SK-N-SH (cell line): ENCODE measurements around the gene SORL1. TPM values are rescaled to one million over a fixed set of nuclear protein-coding genes. Genes with fewer than 3 reads are reported as not detected.

Experiments
- CTCF ChIA-PET: fragments of 300-600, 350-600 bp; formaldehyde crosslinking; extraction: SDS; loops from one replicate; lab custom pipeline; 2021; lab: Yijun Ruan, JAX
- POLR2A ChIA-PET: fragments of 350-600 bp; sonication (Branson Sonifier 250); formaldehyde crosslinking; extraction: SDS; loops from one replicate; lab custom pipeline; 2020; ENCODE audit warnings: antibody characterized with exemption, inconsistent platforms; lab: Yijun Ruan, JAX
- DNase-seq: peaks from one replicate; pipeline ENCODE4 v3.0.0; 2012
- H2AFZ ChIP-seq: fragments of 200-600 bp; sonication (generic); 2 replicates; pipeline ENCODE4 v1.8.1; 2016; ENCODE audit warnings: antibody characterized with exemption, mild to moderate bottlenecking, low read depth
- H3F3A ChIP-seq: fragments of 200-600 bp; sonication (generic); replicated peaks from 2 replicates; pipeline ENCODE3; 2016; ENCODE audit warnings: antibody characterized with exemption, mild to moderate bottlenecking; ENCODE audit not compliant: insufficient read depth
- H3K27ac ChIP-seq, 2 experiments: fragments of 200-500 bp in 1 of 2; fragments of 200-600 bp in 1 of 2; sonication (Bioruptor generic) in 1 of 2; sonication (generic), shearing (Covaris generic) in 1 of 2; 2 replicates each; pipeline versions ENCODE4 v1.5.1 to v1.6.1; 2014 to 2016; ENCODE audit warnings: low read depth in 2 of 2, inconsistent platforms in 1 of 2, low read length in 1 of 2, mild to moderate bottlenecking in 1 of 2, mixed read lengths in 1 of 2
- H3K27me3 ChIP-seq: fragments of 200-600 bp; sonication (generic), shearing (Covaris generic); 2 replicates; pipeline ENCODE4 v1.6.1; 2016; ENCODE audit warnings: mixed run types; ENCODE audit not compliant: insufficient read depth
- H3K36me3 ChIP-seq, 2 experiments: fragments of 200-500 bp in 1 of 2; fragments of 200-600 bp in 1 of 2; sonication (Bioruptor generic) in 1 of 2; sonication (generic) in 1 of 2; replicated peaks in 1 of 2; 2 replicates each; pipeline versions ENCODE3 to v1.5.1; 2014 to 2016; ENCODE audit warnings: low read length in 1 of 2, mild to moderate bottlenecking in 1 of 2; ENCODE audit not compliant: insufficient read depth in 2 of 2, control insufficient read depth in 1 of 2
- H3K4me1 ChIP-seq, 2 experiments: fragments of 200-500 bp in 1 of 2; fragments of 200-600 bp in 1 of 2; sonication (Bioruptor generic) in 1 of 2; sonication (generic), shearing (Covaris generic) in 1 of 2; 2 replicates each; pipeline versions ENCODE4 v1.5.1 to v1.6.1; 2014 to 2016; ENCODE audit warnings: low read depth in 1 of 2, low read length in 1 of 2, mixed run types in 1 of 2; ENCODE audit not compliant: insufficient read depth in 2 of 2, control insufficient read depth in 1 of 2
- H3K4me2 ChIP-seq: fragments of 200-600 bp; sonication (generic), shearing (Covaris generic); 2 replicates; pipeline ENCODE4 v1.6.1; 2017; ENCODE audit warnings: mixed run types
- H3K4me3 ChIP-seq, 2 experiments: fragments of 200-500 bp in 1 of 2; fragments of 200-600 bp in 1 of 2; sonication (Bioruptor generic) in 1 of 2; sonication (generic), shearing (Covaris generic) in 1 of 2; 2 replicates each; pipeline versions ENCODE4 v1.5.1 to v1.8.1; 2014 to 2016; ENCODE audit warnings: low read depth in 2 of 2, inconsistent platforms in 1 of 2, low read length in 1 of 2, mild to moderate bottlenecking in 1 of 2, mixed read lengths in 1 of 2, moderate library complexity in 1 of 2
- H3K79me2 ChIP-seq: fragments of 200-600 bp; sonication (generic); 2 replicates; pipeline ENCODE4 v1.8.1; 2017; ENCODE audit warnings: mild to moderate bottlenecking; ENCODE audit not compliant: insufficient read depth
- H3K9ac ChIP-seq: fragments of 200-600 bp; sonication (generic); 2 replicates; pipeline ENCODE4 v1.6.1; 2017; ENCODE audit warnings: mixed run types
- H3K9me2 ChIP-seq: fragments of 200-600 bp; sonication (generic); 2 replicates; pipeline ENCODE4 v1.6.1; 2017; ENCODE audit warnings: mixed run types
- H3K9me3 ChIP-seq: fragments of 200-600 bp; sonication (generic); 2 replicates; pipeline ENCODE4 v1.6.1; 2017; ENCODE audit warnings: mixed run types, mild to moderate bottlenecking, moderate library complexity
- H4K20me1 ChIP-seq: fragments of 200-600 bp; sonication (generic); 2 replicates; pipeline ENCODE4 v1.6.1; 2017; ENCODE audit warnings: mild to moderate bottlenecking, mixed run types; ENCODE audit not compliant: insufficient read depth
- CHD2 ChIP-seq: fragments of 150-350 bp; IDR thresholded peaks from 2 replicates; pipeline ENCODE4 v1.6.1; 2018; ENCODE audit warnings: low read length; ENCODE audit not compliant: partially characterized antibody
- EZH2phosphoT487 ChIP-seq: fragments of 200-600 bp; sonication (generic); IDR thresholded peaks from 2 replicates; pipeline ENCODE4 v1.6.1; 2017; ENCODE audit warnings: low read depth, mixed run types, mild to moderate bottlenecking, antibody characterized with exemption, moderate library complexity, borderline replicate concordance
- FOXJ3 ChIP-seq: sonication (generic); formaldehyde crosslinking; IDR thresholded peaks from 2 replicates; pipeline ENCODE4 v1.5.1; 2020; ENCODE audit warnings: mild to moderate bottlenecking, missing genetic modification reagents
- FOXM1 ChIP-seq: IDR thresholded peaks from 2 replicates; pipeline ENCODE4 v1.4.0; 2012; ENCODE audit warnings: low read depth, mild to moderate bottlenecking
- GATA2 ChIP-seq: sonication (generic); formaldehyde crosslinking; IDR thresholded peaks from 2 replicates; pipeline ENCODE4 v1.5.0; 2020; ENCODE audit warnings: mild to moderate bottlenecking, missing genetic modification reagents
- JUND ChIP-seq: IDR thresholded peaks from 2 replicates; pipeline ENCODE4 v1.4.0; 2012
- RAD21 ChIP-seq: IDR thresholded peaks from 2 replicates; pipeline ENCODE4 v1.6.1; 2012; ENCODE audit warnings: mild to moderate bottlenecking, low read length
- RFX5 ChIP-seq: IDR thresholded peaks from 2 replicates; pipeline ENCODE4 v1.6.1; 2012; ENCODE audit warnings: mild to moderate bottlenecking, improper control_type of control experiment, low read length
- SMC3 ChIP-seq: IDR thresholded peaks from 2 replicates; pipeline ENCODE4 v1.6.1; 2012; ENCODE audit warnings: low read depth, low read length, improper control_type of control experiment
- TAF1 ChIP-seq: IDR thresholded peaks from 2 replicates; pipeline ENCODE4 v1.6.1; 2012; ENCODE audit warnings: low read depth, mild to moderate bottlenecking, low read length, moderate library complexity, borderline replicate concordance
- TCF12 ChIP-seq: IDR thresholded peaks from 2 replicates; pipeline ENCODE4 v1.4.0; 2012
- YY1 ChIP-seq: IDR thresholded peaks from 2 replicates; pipeline ENCODE4 v1.4.0; 2012; ENCODE audit warnings: low read depth, mild to moderate bottlenecking
- WGBS: methylation state at CpG from one replicate; pipeline ENCODE4 v1.1.6; 2017; ENCODE audit warnings: low lambda C conversion rate; 5-methylcytosine and 5-hydroxymethylcytosine counted together
- polyA plus RNA-seq, 3 experiments: library from polyadenylated mRNA; depleted of rRNA; stranded (reverse); fragments of >200 nt; gene quantifications; 2 replicates each; pipeline ENCODE4 v1.2.3, GENCODE V29; 2012
- TF ChIP-seq, protein P1 (sequence below): fragments of 150-350 bp; IDR thresholded peaks from 2 replicates; pipeline ENCODE4 v1.6.1; 2016; ENCODE audit warnings: mild to moderate bottlenecking, low read depth, low read length
- TF ChIP-seq, protein P2 (sequence below): IDR thresholded peaks from 2 replicates; pipeline ENCODE4 v1.4.0; 2012; ENCODE audit warnings: low read depth, borderline replicate concordance
- TF ChIP-seq, protein P3 (sequence below): fragments of 200-600 bp; sonication (generic); IDR thresholded peaks from 2 replicates; pipeline ENCODE4 v1.6.1; 2017; ENCODE audit warnings: antibody characterized with exemption, mild to moderate bottlenecking, moderate library complexity
- TF ChIP-seq, protein P4 (sequence below): IDR thresholded peaks from 2 replicates; pipeline ENCODE4; 2012
- TF ChIP-seq, protein P5 (sequence below): IDR thresholded peaks from 2 replicates; pipeline ENCODE4 v1.6.1; 2012; ENCODE audit warnings: mild to moderate bottlenecking, low read depth, low read length, moderate library complexity
- TF ChIP-seq, protein P6 (sequence below): IDR thresholded peaks from 2 replicates; pipeline ENCODE4 v1.4.0; 2012; ENCODE audit warnings: low read depth

SORL1 gene
- polyA plus RNA-seq, 1 of the 3 experiments (the other 2 are of a cell fraction) = 7.1 TPM

DNA sequence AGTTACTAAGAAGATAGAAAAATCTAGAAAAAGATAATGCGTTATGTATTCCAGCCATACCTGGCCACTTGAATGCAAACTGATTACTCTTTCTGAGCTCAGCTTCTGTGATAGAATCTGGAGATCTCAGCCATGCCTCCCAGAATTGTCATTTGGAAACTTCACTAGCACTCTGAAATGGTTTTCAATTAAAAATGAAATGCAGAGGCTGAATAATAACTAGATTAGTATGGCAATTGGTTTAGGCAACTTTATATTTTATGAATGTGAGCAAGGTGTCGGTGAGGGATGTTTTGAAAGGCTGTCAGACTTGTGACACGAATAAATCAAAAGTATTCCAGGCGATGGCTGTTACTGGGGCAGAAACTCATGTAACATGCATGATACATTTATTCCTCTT is 129.5 kb downstream of the SORL1 start:
- no peak overlapping the region for H3K9ac ChIP-seq
- no peaks in the 10 kb centered on the region for H3F3A ChIP-seq
- H3K27me3 ChIP-seq = no peaks in the 10 kb centered on the region
- no peaks in the 10 kb centered on the region for H3K9me2 ChIP-seq
- no peak for DNase-seq
- no peaks in the 10 kb centered on the region for H4K20me1 ChIP-seq
- H3K4me3 ChIP-seq = no peak overlapping the region
- ChIA-PET POLR2A (no interaction called here), CTCF (interaction anchor here (0.9 to 3.3 kb wide), 7 partner anchors 9 to 263 kb away, joined by 3 to 12 read pairs (median 3); partner anchors contain the start of gene SORL1)
- no peaks in the 10 kb centered on the region; a peak in 1 of 4 replicates for H3K4me1 ChIP-seq
- H3K4me2 ChIP-seq = no peak overlapping the region
- no peak for TF ChIP-seq EZH2phosphoT487
- TF ChIP-seq TCF12 = no peak
- TF ChIP-seq CHD2 = no peak
- TF ChIP-seq RFX5 = no peak
- no peaks in the 10 kb centered on the region; the same call in 1 of the 2 replicates for H3K9me3 ChIP-seq
- peaks cover 0 to 3% of the 10 kb centered on the region in 2 experiments for H3K36me3 ChIP-seq
- 72% methylated on average over 4 of the region's 4 CpGs for WGBS
- no peak overlapping the region for H2AFZ ChIP-seq
- H3K79me2 ChIP-seq = no peaks in the 10 kb centered on the region
- no peak overlapping the region for H3K27ac ChIP-seq

DNA sequence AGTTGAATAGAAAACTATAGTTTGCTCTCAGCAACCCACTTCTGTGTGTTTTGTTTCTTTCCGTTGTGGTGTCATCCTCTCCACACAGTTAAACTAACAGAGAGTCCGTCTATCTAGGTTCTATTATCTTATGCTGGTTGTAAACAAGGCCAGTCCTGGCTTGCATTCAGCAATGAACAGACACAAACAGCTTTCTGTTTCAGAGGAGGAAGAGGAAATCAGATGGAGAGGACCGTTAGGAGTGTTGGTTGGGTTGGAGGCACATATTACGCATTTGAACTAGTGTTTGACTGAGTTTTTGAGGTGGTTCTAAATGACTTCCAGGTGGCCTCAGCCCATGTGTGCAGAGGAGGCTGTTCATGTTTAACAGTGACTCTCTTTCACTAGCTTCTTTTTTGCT is 130.2 kb downstream of the SORL1 start:
- no peak overlapping the region for H3K9ac ChIP-seq
- no peak overlapping the region for H2AFZ ChIP-seq
- no peaks in the 10 kb centered on the region for H3F3A ChIP-seq
- no peaks in the 10 kb centered on the region for H3K27me3 ChIP-seq
- H3K4me1 ChIP-seq = no peaks in the 10 kb centered on the region; a peak in 1 of 4 replicates
- WGBS = 82% methylated on average over 4 of the region's 4 CpGs
- no peak overlapping the region for H3K27ac ChIP-seq
- DNase-seq = no peak
- no peak overlapping the region for H3K4me3 ChIP-seq
- no peaks in the 10 kb centered on the region; the same call in 1 of the 2 replicates for H3K9me3 ChIP-seq
- H4K20me1 ChIP-seq = no peaks in the 10 kb centered on the region
- H3K36me3 ChIP-seq = peaks cover 0 to 3% of the 10 kb centered on the region in 2 experiments
- no peak overlapping the region for H3K4me2 ChIP-seq
- POLR2A ChIA-PET = no interaction called here
- no peaks in the 10 kb centered on the region for H3K9me2 ChIP-seq
- CTCF ChIA-PET = interaction anchor here (0.9 to 3.3 kb wide), 4 partner anchors 9 to 131 kb away, joined by 3 to 12 read pairs (median 4); no protein-coding TSS in a partner anchor
- no peaks in the 10 kb centered on the region for H3K79me2 ChIP-seq
- TF ChIP-seq GATA2 (CRISPR knock-in tag) (no peak), YY1 (no peak), JUND (no peak), EZH2phosphoT487 (no peak), RAD21 (no peak), SMC3 (no peak), FOXM1 (no peak), TAF1 (no peak), FOXJ3 (CRISPR knock-in tag) (no peak)
- TF ChIP-seq, protein P1, sequence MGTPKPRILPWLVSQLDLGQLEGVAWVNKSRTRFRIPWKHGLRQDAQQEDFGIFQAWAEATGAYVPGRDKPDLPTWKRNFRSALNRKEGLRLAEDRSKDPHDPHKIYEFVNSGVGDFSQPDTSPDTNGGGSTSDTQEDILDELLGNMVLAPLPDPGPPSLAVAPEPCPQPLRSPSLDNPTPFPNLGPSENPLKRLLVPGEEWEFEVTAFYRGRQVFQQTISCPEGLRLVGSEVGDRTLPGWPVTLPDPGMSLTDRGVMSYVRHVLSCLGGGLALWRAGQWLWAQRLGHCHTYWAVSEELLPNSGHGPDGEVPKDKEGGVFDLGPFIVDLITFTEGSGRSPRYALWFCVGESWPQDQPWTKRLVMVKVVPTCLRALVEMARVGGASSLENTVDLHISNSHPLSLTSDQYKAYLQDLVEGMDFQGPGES = no peak
- TF ChIP-seq, protein P2, sequence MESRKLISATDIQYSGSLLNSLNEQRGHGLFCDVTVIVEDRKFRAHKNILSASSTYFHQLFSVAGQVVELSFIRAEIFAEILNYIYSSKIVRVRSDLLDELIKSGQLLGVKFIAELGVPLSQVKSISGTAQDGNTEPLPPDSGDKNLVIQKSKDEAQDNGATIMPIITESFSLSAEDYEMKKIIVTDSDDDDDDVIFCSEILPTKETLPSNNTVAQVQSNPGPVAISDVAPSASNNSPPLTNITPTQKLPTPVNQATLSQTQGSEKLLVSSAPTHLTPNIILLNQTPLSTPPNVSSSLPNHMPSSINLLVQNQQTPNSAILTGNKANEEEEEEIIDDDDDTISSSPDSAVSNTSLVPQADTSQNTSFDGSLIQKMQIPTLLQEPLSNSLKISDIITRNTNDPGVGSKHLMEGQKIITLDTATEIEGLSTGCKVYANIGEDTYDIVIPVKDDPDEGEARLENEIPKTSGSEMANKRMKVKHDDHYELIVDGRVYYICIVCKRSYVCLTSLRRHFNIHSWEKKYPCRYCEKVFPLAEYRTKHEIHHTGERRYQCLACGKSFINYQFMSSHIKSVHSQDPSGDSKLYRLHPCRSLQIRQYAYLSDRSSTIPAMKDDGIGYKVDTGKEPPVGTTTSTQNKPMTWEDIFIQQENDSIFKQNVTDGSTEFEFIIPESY = no peak
- TF ChIP-seq, protein P3, sequence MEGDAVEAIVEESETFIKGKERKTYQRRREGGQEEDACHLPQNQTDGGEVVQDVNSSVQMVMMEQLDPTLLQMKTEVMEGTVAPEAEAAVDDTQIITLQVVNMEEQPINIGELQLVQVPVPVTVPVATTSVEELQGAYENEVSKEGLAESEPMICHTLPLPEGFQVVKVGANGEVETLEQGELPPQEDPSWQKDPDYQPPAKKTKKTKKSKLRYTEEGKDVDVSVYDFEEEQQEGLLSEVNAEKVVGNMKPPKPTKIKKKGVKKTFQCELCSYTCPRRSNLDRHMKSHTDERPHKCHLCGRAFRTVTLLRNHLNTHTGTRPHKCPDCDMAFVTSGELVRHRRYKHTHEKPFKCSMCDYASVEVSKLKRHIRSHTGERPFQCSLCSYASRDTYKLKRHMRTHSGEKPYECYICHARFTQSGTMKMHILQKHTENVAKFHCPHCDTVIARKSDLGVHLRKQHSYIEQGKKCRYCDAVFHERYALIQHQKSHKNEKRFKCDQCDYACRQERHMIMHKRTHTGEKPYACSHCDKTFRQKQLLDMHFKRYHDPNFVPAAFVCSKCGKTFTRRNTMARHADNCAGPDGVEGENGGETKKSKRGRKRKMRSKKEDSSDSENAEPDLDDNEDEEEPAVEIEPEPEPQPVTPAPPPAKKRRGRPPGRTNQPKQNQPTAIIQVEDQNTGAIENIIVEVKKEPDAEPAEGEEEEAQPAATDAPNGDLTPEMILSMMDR = no peak
- TF ChIP-seq, protein P4, sequence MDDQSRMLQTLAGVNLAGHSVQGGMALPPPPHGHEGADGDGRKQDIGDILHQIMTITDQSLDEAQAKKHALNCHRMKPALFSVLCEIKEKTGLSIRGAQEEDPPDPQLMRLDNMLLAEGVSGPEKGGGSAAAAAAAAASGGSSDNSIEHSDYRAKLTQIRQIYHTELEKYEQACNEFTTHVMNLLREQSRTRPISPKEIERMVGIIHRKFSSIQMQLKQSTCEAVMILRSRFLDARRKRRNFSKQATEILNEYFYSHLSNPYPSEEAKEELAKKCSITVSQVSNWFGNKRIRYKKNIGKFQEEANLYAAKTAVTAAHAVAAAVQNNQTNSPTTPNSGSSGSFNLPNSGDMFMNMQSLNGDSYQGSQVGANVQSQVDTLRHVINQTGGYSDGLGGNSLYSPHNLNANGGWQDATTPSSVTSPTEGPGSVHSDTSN = no peak
- TF ChIP-seq, protein P5, sequence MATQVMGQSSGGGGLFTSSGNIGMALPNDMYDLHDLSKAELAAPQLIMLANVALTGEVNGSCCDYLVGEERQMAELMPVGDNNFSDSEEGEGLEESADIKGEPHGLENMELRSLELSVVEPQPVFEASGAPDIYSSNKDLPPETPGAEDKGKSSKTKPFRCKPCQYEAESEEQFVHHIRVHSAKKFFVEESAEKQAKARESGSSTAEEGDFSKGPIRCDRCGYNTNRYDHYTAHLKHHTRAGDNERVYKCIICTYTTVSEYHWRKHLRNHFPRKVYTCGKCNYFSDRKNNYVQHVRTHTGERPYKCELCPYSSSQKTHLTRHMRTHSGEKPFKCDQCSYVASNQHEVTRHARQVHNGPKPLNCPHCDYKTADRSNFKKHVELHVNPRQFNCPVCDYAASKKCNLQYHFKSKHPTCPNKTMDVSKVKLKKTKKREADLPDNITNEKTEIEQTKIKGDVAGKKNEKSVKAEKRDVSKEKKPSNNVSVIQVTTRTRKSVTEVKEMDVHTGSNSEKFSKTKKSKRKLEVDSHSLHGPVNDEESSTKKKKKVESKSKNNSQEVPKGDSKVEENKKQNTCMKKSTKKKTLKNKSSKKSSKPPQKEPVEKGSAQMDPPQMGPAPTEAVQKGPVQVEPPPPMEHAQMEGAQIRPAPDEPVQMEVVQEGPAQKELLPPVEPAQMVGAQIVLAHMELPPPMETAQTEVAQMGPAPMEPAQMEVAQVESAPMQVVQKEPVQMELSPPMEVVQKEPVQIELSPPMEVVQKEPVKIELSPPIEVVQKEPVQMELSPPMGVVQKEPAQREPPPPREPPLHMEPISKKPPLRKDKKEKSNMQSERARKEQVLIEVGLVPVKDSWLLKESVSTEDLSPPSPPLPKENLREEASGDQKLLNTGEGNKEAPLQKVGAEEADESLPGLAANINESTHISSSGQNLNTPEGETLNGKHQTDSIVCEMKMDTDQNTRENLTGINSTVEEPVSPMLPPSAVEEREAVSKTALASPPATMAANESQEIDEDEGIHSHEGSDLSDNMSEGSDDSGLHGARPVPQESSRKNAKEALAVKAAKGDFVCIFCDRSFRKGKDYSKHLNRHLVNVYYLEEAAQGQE = no peak
- TF ChIP-seq, protein P6, sequence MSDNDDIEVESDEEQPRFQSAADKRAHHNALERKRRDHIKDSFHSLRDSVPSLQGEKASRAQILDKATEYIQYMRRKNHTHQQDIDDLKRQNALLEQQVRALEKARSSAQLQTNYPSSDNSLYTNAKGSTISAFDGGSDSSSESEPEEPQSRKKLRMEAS = no peak
